Osteocyte (in vitro differentiated cells): Measurements from ENCODE around the gene NXPH1. TPM values are rescaled to one million over a fixed set of nuclear protein-coding genes. Genes with fewer than 3 reads are reported as not detected.

Experiments used
- DNase-seq: peaks from one replicate; pipeline ENCODE4 v3.0.0; 2021; ENCODE audit warnings: mixed read lengths; ENCODE audit not compliant: unreplicated experiment; ENCODE audit errors: extremely low spot score
- H3K27ac Mint-ChIP-seq: one replicate; pipeline ENCODE4 v1.8.0; 2021; ENCODE audit warnings: mild to moderate bottlenecking, mixed read lengths; ENCODE audit not compliant: unreplicated experiment
- H3K27me3 Mint-ChIP-seq: one replicate; pipeline ENCODE4 v1.8.0; 2021; ENCODE audit warnings: mixed read lengths; ENCODE audit not compliant: unreplicated experiment
- H3K36me3 Mint-ChIP-seq: one replicate; pipeline ENCODE4 v1.8.0; 2021; ENCODE audit warnings: mixed read lengths; ENCODE audit not compliant: unreplicated experiment
- H3K4me1 Mint-ChIP-seq: one replicate; pipeline ENCODE4 v1.8.0; 2021; ENCODE audit warnings: mixed read lengths; ENCODE audit not compliant: unreplicated experiment
- H3K4me3 Mint-ChIP-seq: one replicate; pipeline ENCODE4 v1.8.0; 2021; ENCODE audit warnings: mild to moderate bottlenecking, moderate library complexity, mixed read lengths; ENCODE audit not compliant: unreplicated experiment
- H3K9me3 Mint-ChIP-seq: one replicate; pipeline ENCODE4 v1.8.0; 2021; ENCODE audit warnings: mixed read lengths; ENCODE audit not compliant: unreplicated experiment
- CTCF ChIP-seq: fragments of 200-600 bp; sonication (generic); IDR thresholded peaks from 2 replicates; pipeline ENCODE4 v1.5.0; 2021; ENCODE audit warnings: antibody characterized with exemption, mild to moderate bottlenecking, moderate library complexity
- total RNA-seq: library from RNA; stranded (reverse); gene quantifications from 2 replicates; pipeline ENCODE4 v1.2.1, GENCODE V29; 2021

The NXPH1 gene
- total RNA-seq, 1 donor from 2014 or later, result not detected

- Mint-ChIP-seq H3K36me3 (no peaks in the 10 kb centered on the region), H3K27me3 (no peaks in the 10 kb centered on the region), H3K9me3 (no peaks in the 10 kb centered on the region), H3K4me3 (no peak overlapping the region), H3K4me1 (no peaks in the 10 kb centered on the region), H3K27ac (no peak overlapping the region)
- TF ChIP-seq CTCF, result no peak
- DNase-seq, result no peak
These were observed 167.7 kb downstream of the NXPH1 start for GRCh38 chr7:8601121-8601520.

DNA sequence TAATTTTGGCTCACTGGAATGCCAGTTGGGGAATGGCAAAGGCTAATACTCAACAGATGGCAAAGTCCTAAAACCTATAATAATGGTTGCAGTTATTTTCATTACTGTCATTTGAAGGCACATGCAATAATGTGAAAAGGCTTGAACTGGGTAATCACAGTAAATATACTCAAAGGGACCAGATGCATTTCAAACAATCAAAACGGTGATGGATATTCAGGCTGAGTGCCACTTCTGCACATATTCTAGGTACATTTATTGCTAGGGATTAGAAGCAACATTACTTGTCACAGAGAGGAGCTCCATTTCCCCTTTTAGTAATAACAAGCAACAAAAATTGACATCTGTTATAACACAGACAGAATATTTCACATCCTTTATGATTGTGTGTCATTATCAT, 171.8 kb downstream of the NXPH1 start:
- TF ChIP-seq CTCF, result no peak
- Mint-ChIP-seq H3K9me3 (no peaks in the 10 kb centered on the region), H3K4me1 (no peaks in the 10 kb centered on the region), H3K4me3 (no peak overlapping the region), H3K36me3 (no peaks in the 10 kb centered on the region), H3K27me3 (no peaks in the 10 kb centered on the region), H3K27ac (no peak overlapping the region)
- no peak for DNase-seq

DNA sequence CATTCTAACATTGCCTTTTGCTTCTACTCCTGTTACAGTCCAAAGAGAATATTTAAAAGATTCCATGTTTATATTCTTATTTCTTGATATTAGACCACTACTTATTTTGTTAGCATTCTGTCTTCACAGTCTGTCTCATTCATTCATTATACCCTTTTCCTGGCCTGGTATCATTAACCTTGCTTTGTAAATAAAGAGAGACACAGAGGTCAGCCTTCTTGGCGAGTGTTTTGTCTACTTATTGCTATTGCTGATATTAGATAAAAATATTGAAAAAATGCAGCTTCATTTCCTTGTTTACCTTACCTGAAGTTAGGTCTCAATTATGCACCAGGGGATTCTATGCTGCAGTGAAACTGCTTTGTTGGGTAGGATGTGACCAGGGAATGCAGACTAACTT, 179.2 kb downstream of the NXPH1 start:
- H3K36me3 Mint-ChIP-seq, result no peaks in the 10 kb centered on the region
- no peak overlapping the region for H3K4me3 Mint-ChIP-seq
- no peaks in the 10 kb centered on the region for H3K27me3 Mint-ChIP-seq
- no peak overlapping the region for H3K27ac Mint-ChIP-seq
- no peak for TF ChIP-seq CTCF
- no peaks in the 10 kb centered on the region for H3K9me3 Mint-ChIP-seq
- H3K4me1 Mint-ChIP-seq, result no peaks in the 10 kb centered on the region
- DNase-seq, result no peak

DNA sequence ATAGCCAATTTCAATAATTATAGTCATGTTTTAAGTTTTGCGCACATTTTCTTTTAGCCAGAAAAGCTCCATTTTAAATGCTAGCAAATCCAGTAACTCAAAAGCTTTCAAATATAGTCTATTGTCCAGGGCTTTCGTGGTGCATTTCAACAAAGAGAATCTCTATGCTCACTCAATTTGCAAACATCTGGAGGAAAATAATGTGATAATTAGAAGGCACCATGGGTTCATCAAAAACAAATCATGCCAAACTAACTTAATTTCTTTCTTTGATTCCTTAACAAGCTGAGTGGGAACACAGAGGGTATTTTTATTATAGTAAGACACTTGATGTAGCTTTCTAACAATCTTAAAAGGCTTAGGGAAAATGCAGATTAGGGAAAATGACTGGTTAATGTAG, 179.8 kb downstream of the NXPH1 start:
- no peak for TF ChIP-seq CTCF
- no peak for DNase-seq
- no peak overlapping the region for H3K27ac Mint-ChIP-seq
- H3K9me3 Mint-ChIP-seq, result no peaks in the 10 kb centered on the region
- no peaks in the 10 kb centered on the region for H3K36me3 Mint-ChIP-seq
- H3K27me3 Mint-ChIP-seq, result no peaks in the 10 kb centered on the region
- no peak overlapping the region for H3K4me3 Mint-ChIP-seq
- H3K4me1 Mint-ChIP-seq, result no peaks in the 10 kb centered on the region

GRCh38 chr7:8615019-8615418, 181.6 kb downstream of the NXPH1 start:
- H3K27me3 Mint-ChIP-seq, result no peaks in the 10 kb centered on the region
- H3K9me3 Mint-ChIP-seq, result no peaks in the 10 kb centered on the region
- TF ChIP-seq CTCF, result no peak
- H3K4me1 Mint-ChIP-seq, result no peaks in the 10 kb centered on the region
- no peak overlapping the region for H3K27ac Mint-ChIP-seq
- H3K4me3 Mint-ChIP-seq, result no peak overlapping the region
- no peak for DNase-seq
- no peaks in the 10 kb centered on the region for H3K36me3 Mint-ChIP-seq
